GM18511 (cell line): ENCODE results near the gene KLRF1.

ENCODE experiments used
- ATAC-seq: cut with Tn5 transposase; IDR thresholded peaks from one replicate; pipeline ENCODE4 v1.9.1; 2021; ENCODE audit warnings: mild to moderate bottlenecking, moderate library complexity; ENCODE audit not compliant: unreplicated experiment

The KLRF1 gene, protein sequence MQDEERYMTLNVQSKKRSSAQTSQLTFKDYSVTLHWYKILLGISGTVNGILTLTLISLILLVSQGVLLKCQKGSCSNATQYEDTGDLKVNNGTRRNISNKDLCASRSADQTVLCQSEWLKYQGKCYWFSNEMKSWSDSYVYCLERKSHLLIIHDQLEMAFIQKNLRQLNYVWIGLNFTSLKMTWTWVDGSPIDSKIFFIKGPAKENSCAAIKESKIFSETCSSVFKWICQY

DNA sequence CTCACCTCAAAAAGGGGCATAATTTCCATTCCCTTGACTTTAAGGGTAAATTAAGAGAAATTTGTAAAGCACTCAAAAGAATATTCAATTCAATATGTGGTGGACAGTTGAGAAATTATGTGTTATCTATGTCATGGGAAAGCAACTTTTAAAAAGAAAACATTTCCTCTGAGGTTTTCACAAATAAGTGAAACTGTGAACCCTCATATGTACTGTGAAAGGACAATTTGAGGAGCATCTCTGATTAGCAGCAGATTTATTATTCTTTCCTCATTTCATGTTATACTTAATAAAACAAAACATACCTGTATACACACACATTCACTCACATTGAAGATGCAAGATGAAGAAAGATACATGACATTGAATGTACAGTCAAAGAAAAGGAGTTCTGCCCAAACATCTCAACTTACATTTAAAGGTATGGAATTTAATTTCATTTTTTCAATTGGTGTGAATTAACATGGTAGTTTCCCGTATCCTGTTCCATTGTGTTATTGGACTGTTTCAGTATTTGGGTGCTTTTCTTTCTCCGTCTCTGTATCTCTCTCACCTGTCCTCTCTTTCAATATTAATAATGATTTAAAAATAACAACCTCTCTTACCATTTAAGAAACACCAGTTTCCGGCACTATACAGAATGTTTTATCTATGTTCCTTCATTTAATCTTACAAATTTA is at the start of gene KLRF1:
TSS of gene KLRF1 (plus strand) at position 273 of the 680 bp plus-strand sequence. CDS start at position 337, 64 bp downstream.
- no peak for ATAC-seq

DNA sequence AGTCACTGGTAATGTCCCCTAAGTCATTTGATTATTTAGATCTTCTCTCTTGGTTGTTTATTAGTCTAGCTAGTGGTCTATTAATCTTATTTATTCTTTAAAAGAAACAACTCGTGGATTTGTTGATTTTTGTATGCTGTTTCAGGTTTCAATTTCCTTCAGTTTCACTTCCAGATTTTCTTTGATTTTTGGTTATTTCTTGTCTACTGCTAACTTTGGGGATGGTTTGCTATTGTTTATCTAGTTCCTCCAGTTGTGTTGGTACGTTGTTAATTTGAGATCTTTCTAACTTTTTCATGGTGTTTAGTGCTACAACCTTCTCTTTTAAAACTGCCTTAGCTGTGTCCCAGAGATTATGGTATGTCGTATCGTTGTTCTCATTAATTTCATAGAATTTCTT is 48.1 kb upstream of the KLRF1 start:
- no peak for ATAC-seq

DNA sequence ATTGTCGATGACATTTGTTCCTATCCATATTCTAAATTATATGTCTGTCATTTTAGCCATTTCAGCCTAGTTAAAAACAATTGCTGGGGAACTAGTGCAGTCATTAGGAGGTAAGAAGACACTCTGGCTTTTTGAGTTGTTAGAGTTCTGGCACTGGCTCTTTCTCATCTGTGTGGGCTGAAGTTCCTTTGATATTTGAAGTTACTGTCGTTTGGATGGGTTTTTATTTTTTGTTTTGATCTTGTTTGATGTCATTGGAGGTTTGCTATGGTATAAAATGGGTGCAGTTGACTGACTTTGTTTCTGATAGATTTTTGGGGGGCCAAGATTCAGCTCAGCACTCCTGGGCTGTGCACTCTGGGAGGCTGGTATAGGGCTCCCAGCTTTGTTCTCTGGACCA is 45.9 kb upstream of the KLRF1 start:
- ATAC-seq: no peak

DNA sequence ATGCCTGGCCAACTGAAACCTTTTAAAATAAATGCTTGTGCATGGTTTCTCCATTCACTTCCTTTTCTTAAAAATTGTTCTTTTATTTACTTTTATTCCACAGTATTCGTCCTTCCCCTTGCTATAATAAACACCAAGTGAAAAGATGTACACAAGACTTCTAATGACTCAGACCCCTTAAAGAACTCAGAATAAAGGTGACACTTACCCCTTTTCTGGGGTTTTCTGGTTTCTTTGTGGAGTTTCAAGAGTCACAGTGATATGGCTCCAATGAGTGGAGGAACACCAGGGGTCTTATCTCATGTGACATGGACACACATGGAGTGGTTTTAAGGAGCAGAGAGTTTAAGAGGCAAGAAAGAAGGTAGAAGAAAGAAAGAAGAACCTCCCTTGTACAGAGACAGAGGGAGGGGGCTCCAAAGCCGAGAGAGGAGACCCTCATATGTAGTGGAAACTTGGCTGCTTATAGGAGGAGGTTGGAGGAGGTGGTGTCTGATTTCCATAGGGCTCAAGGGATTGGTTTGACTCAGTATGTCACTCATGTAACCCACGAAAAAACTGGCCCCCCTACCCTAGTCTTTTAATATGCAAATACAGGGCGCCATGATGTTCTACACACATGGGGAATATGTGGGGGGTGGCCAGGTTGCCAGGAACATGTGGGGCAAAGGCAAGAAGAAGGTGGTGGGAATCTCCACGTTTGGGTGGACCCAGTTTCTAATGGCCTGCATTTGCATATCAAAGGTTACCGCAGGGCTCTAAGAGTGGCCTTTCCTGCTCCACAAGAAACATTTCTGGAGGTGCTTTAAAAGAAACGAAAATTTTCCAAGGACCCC is 44.5 kb upstream of the KLRF1 start:
- no peak for ATAC-seq

DNA sequence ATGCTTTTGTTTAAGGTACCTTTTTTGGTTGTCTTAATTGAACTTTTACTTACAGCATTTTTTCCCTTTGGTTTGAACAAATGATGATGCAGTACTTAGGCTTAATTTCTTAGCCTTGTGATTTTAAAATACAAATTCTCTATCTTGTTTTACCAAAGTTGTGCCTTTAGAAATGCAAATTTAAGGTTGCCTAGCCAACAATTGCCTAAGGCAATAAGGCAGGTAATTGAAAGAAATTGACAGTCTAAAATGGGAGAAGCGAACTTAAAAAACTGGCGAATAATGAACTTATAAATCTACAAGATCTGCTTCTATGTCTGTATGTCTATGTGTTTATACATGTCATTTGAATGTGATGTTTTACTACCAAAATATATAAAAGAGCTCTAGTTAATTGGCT is 43.0 kb upstream of the KLRF1 start:
- ATAC-seq: no peak

DNA sequence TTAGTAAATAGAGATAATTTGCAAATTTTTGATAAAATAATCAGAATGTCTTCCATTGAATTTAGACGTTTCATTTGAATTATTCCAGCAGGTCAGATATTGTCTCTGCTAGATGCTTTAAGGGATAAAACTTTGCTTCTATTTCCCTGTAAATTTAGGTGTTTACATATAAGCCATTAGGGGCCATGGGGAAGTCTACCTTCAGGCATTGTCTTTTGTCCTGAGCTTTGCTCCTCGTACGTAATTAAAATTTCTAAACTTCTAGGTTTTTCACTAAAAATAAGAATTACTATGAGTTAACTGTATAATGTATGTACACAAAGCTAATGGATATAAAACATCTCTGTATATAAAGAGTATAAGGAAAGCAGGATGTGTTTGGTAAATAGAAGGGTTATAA is 42.5 kb upstream of the KLRF1 start:
- ATAC-seq: no peak

DNA sequence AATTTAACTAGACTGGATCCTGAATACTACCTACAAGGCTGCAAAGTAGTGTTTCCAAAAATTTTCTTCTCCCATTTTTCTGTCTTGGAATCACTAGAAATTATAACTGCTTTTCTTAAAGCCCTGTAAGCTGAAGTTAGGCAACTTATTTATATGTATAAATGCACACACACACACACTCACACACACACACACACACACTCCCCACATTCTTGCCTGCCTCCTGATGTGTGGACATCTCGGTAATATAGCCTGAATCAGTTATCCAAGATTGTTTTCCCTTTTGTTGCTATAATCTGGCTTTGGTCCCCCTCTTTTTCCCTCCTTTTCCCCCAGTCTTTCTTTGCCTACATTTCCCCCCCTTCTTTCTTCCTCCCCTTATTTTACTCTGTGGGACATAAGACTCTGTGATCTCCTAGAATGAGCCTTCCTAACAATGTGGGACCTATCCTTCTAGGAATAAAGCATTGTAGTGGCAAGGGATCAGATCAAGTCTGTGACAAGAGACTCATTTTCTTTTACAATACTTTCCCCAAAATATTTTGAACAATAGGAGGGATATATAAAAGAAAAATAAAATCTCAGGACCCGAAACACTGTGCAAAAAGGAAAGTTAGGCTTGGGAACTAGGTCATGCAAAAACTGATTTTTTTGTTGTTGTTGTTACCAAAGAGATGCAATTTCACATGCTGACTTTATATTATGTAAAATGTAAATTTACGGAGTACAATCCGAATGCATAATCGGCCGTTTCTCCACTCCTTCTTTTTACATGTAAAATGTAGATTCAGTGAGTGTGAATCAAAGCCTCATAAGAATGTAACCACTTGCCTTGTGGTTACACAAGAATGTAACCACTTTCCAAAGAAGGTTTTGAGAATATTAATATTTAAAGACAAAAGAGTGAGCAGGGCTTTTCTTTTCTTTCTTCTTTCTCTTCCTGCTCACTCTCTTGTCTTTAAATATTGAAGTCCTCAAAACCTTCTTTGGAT is 40.3 kb upstream of the KLRF1 start:
- no peak for ATAC-seq

DNA sequence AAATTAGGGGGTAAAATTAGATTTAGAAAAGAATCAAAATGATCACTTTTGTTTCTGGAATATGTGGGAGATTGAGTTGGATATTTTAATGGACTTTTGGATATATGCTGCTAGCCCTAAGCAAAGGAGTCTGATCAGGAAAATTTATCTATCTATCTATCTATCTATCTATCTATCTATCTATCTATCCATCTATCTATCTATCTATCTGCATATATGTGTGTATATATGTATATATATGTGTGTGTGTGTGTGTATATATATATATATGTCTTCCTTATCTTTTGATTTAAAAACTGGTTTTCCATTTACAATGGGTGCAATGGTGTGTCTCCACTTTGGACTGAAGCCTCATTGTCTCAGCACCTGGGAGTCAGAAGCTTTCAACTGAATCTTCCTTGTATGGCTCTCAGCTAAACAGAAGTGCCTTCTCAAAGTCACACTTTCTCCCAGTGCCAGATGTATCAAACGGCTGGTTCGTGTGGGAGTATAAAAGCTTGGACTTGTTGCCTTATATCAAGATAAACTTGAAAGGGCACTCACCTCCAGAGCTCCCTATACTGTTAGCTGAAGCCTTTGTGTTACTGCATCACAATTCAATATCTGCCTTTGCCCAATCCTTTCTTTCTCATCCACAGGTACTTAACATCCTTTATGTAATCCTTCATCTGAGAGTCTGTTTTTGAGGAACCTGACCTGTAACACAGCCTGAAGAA is 34.9 kb upstream of the KLRF1 start:
- no peak for ATAC-seq

DNA sequence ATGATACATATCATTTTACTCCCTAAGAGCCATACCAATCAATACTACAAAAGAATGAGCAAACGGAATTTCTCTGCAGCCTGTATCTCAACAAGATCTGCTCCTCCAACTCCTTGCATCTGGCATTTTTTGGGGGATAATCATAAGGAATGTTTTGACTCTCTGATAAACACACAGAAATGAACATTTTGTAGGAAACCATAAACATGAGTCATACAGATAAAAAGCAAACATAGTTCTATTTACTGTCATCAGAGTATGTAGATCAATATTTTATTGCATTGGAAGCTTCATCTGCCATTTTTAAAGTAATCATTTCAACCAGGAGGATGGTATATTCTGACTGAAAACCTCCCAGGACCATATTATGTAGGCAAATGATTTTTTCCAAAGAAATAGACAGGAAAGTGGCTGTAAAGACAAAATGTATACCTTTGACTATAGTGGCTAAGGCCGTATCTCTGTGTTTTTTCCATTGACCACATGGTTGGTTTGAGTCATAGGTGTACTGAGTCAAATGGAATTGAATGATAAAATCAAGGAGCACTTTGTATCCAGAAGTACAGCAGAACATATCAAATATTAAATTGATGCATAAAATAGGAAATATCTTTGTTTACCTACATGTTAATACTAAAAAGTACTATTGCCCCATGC is 34.2 kb upstream of the KLRF1 start:
- no peak for ATAC-seq

DNA sequence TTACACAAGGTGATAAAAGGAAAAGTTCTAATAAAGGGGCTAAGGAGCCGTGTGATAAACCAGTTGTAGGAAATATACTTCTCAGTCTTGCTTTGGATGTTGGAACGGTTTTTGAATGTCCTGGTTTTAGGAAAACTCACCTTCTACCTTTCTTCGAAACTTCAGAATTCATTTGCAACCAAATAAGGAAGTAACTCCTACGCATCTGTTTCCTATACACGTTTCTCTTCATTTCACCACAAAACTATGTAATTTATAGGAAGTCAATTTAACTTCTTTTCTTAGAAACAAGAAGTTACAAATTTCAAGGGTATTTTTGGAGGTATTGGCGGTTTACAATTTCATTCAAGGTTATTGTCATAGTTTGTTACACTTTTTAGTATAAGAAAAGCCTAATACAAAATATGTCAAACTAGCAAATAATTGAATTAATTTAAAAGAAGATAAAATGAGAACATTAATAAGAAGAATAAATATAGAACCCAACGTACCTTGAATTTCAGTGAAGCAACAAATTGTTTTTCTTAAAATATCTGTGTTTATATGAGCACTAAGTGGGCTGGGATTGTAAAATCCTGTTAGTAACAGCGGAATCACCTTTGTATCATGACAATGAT is 33.4 kb upstream of the KLRF1 start:
- no peak for ATAC-seq

DNA sequence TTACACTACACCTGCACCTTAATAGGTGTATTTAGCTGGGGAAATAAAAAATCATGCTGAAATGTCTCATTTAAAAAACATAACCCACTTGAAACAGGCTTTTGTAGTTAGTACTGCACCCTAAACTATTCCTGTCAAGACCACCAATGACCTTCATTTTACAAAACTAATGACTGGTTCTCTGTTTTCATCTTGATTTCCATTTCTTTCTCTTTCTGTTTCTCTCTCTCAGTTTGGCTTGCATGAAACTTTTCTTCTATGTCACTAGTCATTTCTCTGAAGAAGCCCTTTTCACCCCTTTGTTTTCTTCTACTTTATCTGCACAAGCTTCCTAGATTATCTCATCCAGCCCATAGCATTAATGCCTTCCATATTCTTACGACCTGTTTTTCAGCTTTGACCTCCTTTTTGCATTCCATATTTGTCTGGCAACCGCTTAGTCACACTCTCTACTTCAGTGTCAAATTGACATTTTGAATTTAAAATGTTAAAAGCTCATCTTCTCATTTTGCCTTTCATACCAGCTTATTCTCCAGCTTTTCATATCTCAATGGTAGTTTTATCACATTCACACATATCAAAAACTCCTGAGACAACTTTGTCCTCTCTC is 32.7 kb upstream of the KLRF1 start:
- no peak for ATAC-seq

DNA sequence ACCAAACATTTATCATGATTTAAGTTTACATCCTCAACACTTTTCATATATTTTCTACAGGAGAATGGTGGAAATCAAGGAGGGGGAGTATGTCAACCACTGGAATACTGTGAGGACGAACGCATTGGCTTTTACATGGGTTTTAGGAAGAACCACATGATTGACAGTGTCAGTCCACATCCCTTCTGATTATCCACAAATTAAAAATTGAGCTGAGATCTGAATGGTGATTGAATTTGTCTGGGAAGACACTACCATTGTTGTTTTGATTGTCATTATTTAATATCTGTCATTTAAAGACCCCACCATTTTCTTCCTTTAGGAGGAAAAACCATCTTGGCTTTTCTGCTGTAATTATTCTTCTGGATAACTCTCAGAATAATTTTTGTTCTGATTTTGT is 31.3 kb upstream of the KLRF1 start:
- no peak for ATAC-seq

DNA sequence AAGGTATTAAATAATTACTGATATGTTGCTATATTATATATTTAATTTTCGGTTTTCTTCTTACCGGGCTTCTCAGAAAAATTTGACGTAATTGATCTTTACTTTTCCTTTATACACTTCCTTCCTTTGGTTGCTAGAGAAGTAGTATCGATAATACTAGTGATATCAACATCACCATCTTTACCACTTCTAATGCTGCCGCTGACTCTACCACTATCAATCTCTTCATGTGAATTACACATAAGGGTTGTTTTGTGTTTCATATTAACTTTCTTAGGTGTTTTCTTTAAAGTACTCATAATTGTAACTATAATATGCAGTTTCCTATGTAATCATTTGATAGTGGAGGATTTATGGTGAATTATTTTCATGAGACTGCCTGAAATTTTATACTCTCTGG is 30.9 kb upstream of the KLRF1 start:
- no peak for ATAC-seq

DNA sequence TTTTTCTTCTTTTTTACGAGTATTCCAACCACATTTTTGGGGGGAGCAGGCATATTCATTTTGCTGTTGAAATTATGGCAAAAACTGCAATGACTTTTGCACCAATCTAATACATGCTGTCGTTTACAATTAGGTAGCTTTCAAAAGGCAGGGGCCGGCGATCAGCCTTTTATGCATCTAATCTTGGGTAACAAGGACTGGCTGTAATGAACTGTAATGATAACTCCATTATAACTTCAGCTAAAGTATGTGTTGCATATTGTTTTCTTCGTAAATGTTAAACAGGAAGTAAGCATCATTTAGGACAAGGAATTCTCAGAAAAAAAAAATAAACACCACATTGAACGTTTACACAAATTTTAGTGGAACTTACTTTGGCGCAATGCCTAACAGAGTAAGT is 30.3 kb upstream of the KLRF1 start:
- ATAC-seq: no peak

DNA sequence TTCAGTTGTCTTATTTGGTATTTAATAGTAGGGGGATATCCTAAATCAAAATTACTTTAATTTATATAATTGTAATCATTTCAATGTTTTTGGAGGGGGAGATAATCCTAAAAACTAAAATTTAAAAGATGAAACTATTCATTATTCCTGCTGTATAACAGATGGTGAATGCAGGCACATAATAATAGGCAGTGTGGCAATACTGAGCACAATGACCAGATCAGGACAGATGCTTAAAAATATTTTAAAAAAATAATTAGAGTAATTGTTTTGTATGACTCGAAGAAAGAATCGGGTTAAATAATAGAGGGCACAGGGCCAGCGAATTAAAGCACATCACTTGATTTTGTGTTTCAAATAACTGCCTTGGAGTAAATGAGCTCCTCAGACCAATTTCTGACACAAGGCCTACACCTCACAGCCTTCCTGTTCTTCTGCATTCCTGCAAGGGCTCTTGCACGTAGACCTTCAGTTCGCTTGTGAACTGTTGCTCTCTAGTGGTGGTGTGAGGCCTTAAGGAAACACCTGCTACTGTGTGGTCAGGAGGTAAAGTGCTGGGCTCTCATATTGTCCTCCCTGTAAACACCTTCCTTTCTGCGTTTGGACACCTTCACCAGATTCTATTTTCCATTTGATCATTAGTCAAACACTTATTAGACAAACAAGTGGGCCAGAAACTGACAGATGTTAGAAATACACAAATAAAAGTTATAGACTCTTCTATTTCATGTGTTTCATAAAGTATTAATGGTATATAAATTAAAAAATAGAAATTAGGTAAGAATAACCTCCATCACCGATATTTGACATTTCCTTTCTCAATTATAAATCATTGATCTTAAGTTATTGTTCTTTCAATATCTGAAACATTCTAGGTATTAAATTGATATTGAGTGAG is 29.3 kb upstream of the KLRF1 start:
- ATAC-seq: peak; percentile 97

DNA sequence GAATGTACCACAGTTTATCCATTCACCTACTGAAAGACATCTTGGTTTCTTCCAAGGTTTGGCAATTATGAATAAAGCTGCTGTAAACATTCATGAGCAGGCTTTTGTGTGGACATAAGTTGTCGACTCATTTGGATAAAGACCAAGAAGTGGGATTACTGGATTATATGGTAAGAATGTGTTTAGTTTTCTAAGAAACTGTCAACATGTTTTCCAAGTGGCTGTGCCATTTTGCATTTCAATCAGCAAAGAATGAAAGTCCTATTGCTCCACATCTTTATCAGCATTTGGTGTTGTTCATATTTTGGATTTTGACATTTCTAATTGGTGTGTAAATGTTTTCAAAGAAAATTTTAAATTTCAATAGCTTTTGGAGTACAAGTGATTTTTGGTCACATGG is 27.3 kb upstream of the KLRF1 start:
- ATAC-seq: no peak

DNA sequence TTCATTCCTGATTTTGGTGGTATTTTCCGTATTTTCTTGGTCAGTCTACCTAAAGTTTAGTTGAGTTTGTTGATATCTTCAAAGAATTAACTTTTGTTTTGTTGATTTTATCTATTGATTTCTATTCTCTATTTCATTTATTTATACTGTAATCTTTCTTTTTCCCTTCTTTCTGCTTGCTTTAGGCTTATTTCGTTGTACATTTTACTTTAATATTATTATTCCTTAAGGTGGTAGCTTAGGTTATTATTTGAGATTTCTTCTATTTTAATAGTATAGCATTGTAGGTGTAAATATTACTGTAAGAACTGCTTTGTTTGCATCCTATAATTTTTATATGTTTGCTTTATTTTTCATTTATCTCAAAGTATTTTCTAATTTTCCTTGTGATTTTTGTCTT is 21.4 kb upstream of the KLRF1 start:
- no peak for ATAC-seq

DNA sequence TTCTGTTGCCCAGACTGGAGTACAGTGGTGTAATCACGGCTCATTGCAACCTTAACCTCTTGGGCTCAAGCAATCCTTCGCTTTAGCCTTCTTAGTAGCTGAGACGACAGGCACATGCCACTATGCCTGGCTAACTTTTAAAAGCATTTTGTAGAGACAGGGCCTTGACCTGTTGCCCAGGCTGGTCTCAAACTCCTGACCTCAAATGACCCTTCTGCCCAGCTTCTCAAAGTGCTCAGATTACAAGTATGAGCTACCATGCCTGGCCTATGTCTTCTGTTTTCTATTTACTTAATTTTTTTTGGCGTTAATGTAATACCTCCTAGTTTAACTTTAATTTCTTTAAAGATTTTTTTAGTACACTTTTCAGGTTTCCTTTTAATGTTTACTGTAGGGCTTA is 20.6 kb upstream of the KLRF1 start:
- ATAC-seq: no peak
